ENCODE results near the gene THSD4.

Gene THSD4

GRCh38 chr15:71801935-71802655 is 686.8 kb downstream of the THSD4 start:
- no peak overlapping the region for H3K27ac ChIP-seq (ENCODE audit: low read length)

DNA sequence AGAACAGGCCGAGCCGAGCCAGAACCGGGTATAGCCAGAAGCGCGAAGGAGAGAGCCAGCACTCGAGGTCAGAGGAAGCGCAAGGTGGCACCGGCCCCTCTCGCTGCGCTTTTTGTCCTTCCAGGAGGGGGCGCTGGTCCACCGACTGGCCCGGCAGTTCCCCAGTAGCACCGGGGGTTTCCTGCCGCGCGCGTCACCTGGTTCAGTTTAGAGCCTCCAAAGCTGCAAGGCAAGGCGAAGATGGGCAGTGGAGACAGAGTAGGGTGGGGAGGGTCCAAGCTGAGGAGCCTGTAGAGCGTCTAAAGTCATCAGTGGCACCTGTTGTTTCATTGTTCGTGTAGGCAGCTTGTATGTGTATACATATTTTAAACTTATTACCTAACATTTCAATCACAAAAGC is 687.5 kb downstream of the THSD4 start:
- peak overlapping the region; percentile 19; the same call in 1 of the 2 replicates for H2AFZ ChIP-seq (ENCODE audit: low read depth, low read length)
- no peaks in the 10 kb centered on the region for H3K79me2 ChIP-seq (ENCODE audit: low read length)
- no peaks in the 10 kb centered on the region for H3K9me3 ChIP-seq (ENCODE audit: insufficient read depth, low read length)
- no peaks in the 10 kb centered on the region for H3K27me3 ChIP-seq (ENCODE audit: low read depth, low read length)
- peak overlapping the region; percentile 36 for H3K4me2 ChIP-seq (ENCODE audit: low read length)
- H3K9ac ChIP-seq (ENCODE audit: low read length): no peak overlapping the region
- no peak overlapping the region for H3K27ac ChIP-seq (ENCODE audit: low read length)
- H3K4me1 ChIP-seq (ENCODE audit: low read length): peaks cover 23% of the 10 kb centered on the region
- H4K20me1 ChIP-seq (ENCODE audit: insufficient read depth, low read length): no peaks in the 10 kb centered on the region
- no peaks in the 10 kb centered on the region for H3K36me3 ChIP-seq (replicated peaks; ENCODE audit: low read depth, low read length)
- H3K4me3 ChIP-seq (ENCODE audit: low read length): no peak overlapping the region
- TF ChIP-seq EZH2phosphoT487 (IDR thresholded peaks at IDR 0.05; ENCODE audit: low read depth) (no peak), CTCF (IDR thresholded peaks at IDR 0.05; ENCODE audit: low read depth, low read length) (peak; percentile 78)

More at GRCh38 chr15:71801935-71802655, 686.8 kb downstream of the THSD4 start:
- no peak overlapping the region for H2AFZ ChIP-seq (ENCODE audit: low read depth, low read length)
- H3K4me2 ChIP-seq (ENCODE audit: low read length): no peak overlapping the region
- no peaks in the 10 kb centered on the region for H3K79me2 ChIP-seq (ENCODE audit: low read length)
- H3K4me1 ChIP-seq (ENCODE audit: low read length): peaks cover 23% of the 10 kb centered on the region
- H3K27me3 ChIP-seq (ENCODE audit: low read depth, low read length): no peaks in the 10 kb centered on the region
- H3K9me3 ChIP-seq (ENCODE audit: insufficient read depth, low read length): no peaks in the 10 kb centered on the region
- H3K36me3 ChIP-seq (replicated peaks; ENCODE audit: low read depth, low read length): no peaks in the 10 kb centered on the region
- no peak overlapping the region for H3K9ac ChIP-seq (ENCODE audit: low read length)
- no peak overlapping the region for H3K4me3 ChIP-seq (ENCODE audit: low read length)
- no peaks in the 10 kb centered on the region for H4K20me1 ChIP-seq (ENCODE audit: insufficient read depth, low read length)
- TF ChIP-seq EZH2phosphoT487 (IDR thresholded peaks at IDR 0.05; ENCODE audit: low read depth): no peak
- no peak for TF ChIP-seq CTCF (IDR thresholded peaks at IDR 0.05; ENCODE audit: low read depth, low read length)

- Histone ChIP-seq H3K9me3 (ENCODE audit: insufficient read depth, low read length) (no peaks in the 10 kb centered on the region), H3K79me2 (ENCODE audit: low read length) (no peaks in the 10 kb centered on the region), H3K27me3 (ENCODE audit: low read depth, low read length) (no peaks in the 10 kb centered on the region), H3K4me2 (ENCODE audit: low read length) (peak overlapping the region; percentile 31), H3K36me3 (replicated peaks; ENCODE audit: low read depth, low read length) (no peaks in the 10 kb centered on the region), H3K4me3 (ENCODE audit: low read length) (no peak overlapping the region), H2AFZ (ENCODE audit: low read depth, low read length) (no peak overlapping the region), H4K20me1 (ENCODE audit: insufficient read depth, low read length) (no peaks in the 10 kb centered on the region), H3K9ac (ENCODE audit: low read length) (no peak overlapping the region), H3K4me1 (ENCODE audit: low read length) (peaks cover 23% of the 10 kb centered on the region), H3K27ac (ENCODE audit: low read length) (no peak overlapping the region)
- TF ChIP-seq EZH2phosphoT487 (IDR thresholded peaks at IDR 0.05; ENCODE audit: low read depth): no peak
- no peak for TF ChIP-seq CTCF (IDR thresholded peaks at IDR 0.05; ENCODE audit: low read depth, low read length)
These were observed 689.0 kb downstream of the THSD4 start for GRCh38 chr15:71804226-71804625.

DNA sequence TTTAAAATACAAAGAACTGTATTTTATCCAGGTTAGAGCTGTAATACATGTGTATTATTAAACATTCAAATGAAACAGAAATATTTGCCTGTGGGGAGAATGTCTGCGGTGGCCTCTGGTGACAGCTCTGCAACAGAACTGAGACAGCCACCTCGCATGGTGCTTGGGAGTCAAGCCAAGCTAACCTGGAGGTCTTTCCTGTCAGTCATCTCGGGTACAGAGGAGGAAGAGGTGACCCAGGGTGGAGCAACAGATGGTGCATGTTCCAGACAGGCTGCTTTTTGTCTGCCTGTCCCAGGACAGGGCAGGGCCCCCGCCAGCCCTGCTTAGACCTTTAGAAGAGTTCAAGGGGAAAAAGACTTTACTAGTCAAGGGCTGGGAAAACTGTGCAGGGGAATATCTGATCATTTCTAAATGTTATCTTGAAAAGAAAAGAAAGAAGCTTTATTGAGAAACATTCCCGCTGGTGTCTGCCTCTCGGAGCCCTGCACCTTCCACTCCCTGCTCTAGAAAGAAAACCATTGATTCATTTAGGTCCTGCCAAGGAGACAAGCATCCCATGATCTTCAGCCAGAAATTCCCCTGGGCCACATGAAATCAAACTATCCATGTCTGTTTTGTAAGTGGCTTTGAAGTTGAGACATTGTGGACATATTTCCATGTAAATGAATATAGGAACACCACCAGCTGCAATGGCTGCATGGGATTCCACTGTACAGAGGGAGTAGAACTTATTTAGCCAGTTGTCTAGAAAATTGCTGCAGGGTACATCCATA is 689.6 kb downstream of the THSD4 start:
- no peak for TF ChIP-seq CTCF (IDR thresholded peaks at IDR 0.05; ENCODE audit: low read depth, low read length)
- no peak for TF ChIP-seq EZH2phosphoT487 (IDR thresholded peaks at IDR 0.05; ENCODE audit: low read depth)
- no peaks in the 10 kb centered on the region for H3K79me2 ChIP-seq (ENCODE audit: low read length)
- no peak overlapping the region for H3K9ac ChIP-seq (ENCODE audit: low read length)
- H3K4me3 ChIP-seq (ENCODE audit: low read length): no peak overlapping the region
- no peaks in the 10 kb centered on the region for H3K36me3 ChIP-seq (replicated peaks; ENCODE audit: low read depth, low read length)
- no peaks in the 10 kb centered on the region for H3K27me3 ChIP-seq (ENCODE audit: low read depth, low read length)
- peak overlapping the region; percentile 10; the same call in 1 of the 2 replicates for H2AFZ ChIP-seq (ENCODE audit: low read depth, low read length)
- H3K27ac ChIP-seq (ENCODE audit: low read length): no peak overlapping the region
- H3K4me1 ChIP-seq (ENCODE audit: low read length): peaks cover 23% of the 10 kb centered on the region
- H3K9me3 ChIP-seq (ENCODE audit: insufficient read depth, low read length): no peaks in the 10 kb centered on the region
- H4K20me1 ChIP-seq (ENCODE audit: insufficient read depth, low read length): no peaks in the 10 kb centered on the region
- H3K4me2 ChIP-seq (ENCODE audit: low read length): peak overlapping the region; percentile 4; the same call in 1 of the 2 replicates

Data from OCI-LY3 (cell line).